T-helper 17 cell (primary cell): ENCODE results near the gene CEP170B. TPM values are rescaled to one million over a fixed set of nuclear protein-coding genes. Genes with fewer than 3 reads are reported as not detected.
A peak's percentile ranks its signal among the peaks of the same experiment; 100 is the strongest.
"Not testable (repeated sequence)": the region's sequence is repeated elsewhere in the genome, so short reads cannot be mapped to it uniquely, and the experiment has no call there.

Experiments used
- ATAC-seq: fragments of 150-1000 bp; cut with Tn5 transposase; 2 replicates; pipeline ENCODE4 v1.10.0; 2021; ENCODE audit warnings: mild to moderate bottlenecking, moderate library complexity
- DNase-seq, 3 donors: peaks; one replicate each; pipeline versions ENCODE4 v3.0.0 to v3.0.0-alpha.2; 2020 to 2021
- H3K9me3 ChIP-seq: one replicate; pipeline ENCODE4 v1.7.0; 2013; ENCODE audit warnings: low read length, mild to moderate bottlenecking; ENCODE audit not compliant: control insufficient read depth, poor library complexity, severe bottlenecking
- H3K27ac Mint-ChIP-seq: one replicate; pipeline ENCODE4 v1.8.0; 2022; ENCODE audit warnings: mild to moderate bottlenecking, moderate library complexity, mixed read lengths
- H3K27me3 Mint-ChIP-seq: one replicate; pipeline ENCODE4 v1.8.0; 2022; ENCODE audit warnings: mixed read lengths
- H3K36me3 Mint-ChIP-seq: one replicate; pipeline ENCODE4 v1.8.0; 2022; ENCODE audit warnings: low read depth, mixed read lengths
- H3K4me1 Mint-ChIP-seq: one replicate; pipeline ENCODE4 v1.8.0; 2022; ENCODE audit warnings: mild to moderate bottlenecking, mixed read lengths
- H3K4me3 Mint-ChIP-seq: one replicate; pipeline ENCODE4 v1.8.0; 2022; ENCODE audit warnings: mild to moderate bottlenecking, moderate library complexity, mixed read lengths
- total RNA-seq, 4 donors: library from RNA in 2 of 4; stranded (reverse) in 2 of 4; gene quantifications; one replicate each; pipeline ENCODE4 v1.2.3 and lab custom pipeline; 2022 to 2026

Gene CEP170B
- total RNA-seq, 2 donors from 2014 or later: 7.0 to 7.7 TPM

DNA sequence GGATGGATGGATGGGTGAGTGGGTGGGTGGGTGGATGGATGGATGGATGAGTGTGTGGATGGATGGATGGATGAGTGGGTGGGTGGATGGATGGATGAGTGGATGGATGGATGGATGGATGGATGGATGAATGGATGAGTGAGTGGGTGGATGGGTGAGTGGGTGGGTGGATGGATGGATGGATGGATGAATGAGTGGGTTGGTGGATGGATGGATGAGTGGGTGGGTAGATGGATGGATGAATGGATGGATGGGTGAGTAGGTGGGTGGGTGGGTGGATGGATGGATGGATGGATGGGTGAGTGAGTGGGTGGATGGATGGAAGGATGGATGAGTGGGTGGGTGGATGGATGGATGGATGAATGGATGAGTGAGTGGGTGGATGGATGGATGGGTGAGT, 25.2 kb downstream of the CEP170B start:
- H3K4me3 Mint-ChIP-seq, H3K36me3 Mint-ChIP-seq, ATAC-seq, H3K9me3 ChIP-seq, H3K4me1 Mint-ChIP-seq, H3K27me3 Mint-ChIP-seq, DNase-seq, H3K27ac Mint-ChIP-seq: not testable (repeated sequence)

DNA sequence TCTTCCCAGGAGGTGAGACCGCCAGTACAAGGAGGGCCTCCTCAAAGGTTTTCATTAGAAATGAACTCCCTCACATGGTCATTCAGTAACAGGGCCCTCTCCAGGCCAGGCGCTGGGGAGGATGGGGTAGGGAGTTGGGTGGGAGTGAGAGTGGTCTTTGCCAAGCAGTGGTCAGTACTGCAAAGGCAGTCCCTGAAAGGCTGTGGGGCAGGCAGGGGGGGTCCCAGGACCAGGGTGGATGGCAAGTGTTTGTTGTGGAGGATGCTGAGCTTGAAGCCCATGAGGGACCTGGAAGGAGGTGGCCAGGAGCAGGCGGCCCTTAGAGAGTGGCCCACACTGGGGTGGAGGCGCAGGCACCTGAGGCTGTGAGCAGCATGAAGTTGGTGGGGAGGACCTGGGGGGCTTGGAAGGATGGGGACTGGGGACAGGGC, 26.1 kb downstream of the CEP170B start:
- DNase-seq (peak in 1 of 3 donors; percentile 10), ATAC-seq (no peak)
- Mint-ChIP-seq H3K27me3 (no peaks in the 10 kb centered on the region), H3K4me1 (no peaks in the 10 kb centered on the region), H3K36me3 (no peaks in the 10 kb centered on the region), H3K4me3 (no peak overlapping the region), H3K27ac (no peak overlapping the region)
- no peaks in the 10 kb centered on the region for H3K9me3 ChIP-seq

DNA sequence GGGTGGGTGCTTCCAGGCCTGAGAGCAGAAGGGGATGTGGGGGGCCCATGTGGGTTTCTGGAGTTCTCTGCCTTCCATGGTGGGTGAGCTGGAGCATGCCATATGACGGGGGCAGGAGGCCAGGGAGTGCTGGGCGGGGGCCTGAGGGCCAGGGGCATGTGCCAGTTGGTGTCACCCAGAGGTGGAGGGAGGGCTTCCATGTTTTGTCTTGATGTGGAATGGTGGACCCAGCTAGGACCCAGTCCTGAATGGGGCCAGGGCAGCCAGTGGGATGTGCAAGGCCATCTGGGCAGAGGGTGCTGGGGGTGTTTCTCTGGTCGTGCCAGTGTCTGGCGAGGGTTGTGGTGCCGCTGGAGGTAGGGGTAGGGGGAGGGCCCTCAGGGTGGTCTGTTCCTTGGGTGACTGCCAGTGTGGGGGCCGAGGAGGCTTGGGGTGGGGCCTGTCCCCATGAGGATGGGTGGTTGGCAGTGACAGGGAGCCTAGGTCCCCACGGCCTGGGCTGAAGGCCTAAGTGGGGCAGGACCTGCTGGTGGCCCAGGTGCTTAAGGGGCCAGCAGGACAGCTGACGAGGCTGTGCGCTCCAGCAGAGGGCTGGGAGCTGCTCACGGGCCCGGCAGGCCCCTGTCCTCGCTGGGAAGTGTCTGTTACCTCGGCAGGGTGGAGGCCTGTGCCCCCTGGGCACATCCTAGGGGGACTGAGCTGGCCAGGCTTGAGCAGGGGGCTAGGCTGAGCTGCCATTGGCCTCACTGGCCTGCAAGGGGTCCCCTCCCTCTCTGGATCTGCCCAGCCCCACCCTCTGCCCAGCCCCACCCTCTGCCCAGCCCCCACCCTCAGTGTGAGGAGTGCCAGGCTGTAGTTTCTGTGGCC, 26.8 kb downstream of the CEP170B start:
- no peak overlapping the region for H3K27ac Mint-ChIP-seq
- H3K9me3 ChIP-seq: no peaks in the 10 kb centered on the region
- no peaks in the 10 kb centered on the region for H3K27me3 Mint-ChIP-seq
- no peak for DNase-seq
- H3K4me1 Mint-ChIP-seq: no peaks in the 10 kb centered on the region
- ATAC-seq: no peak
- no peak overlapping the region for H3K4me3 Mint-ChIP-seq
- no peaks in the 10 kb centered on the region for H3K36me3 Mint-ChIP-seq

DNA sequence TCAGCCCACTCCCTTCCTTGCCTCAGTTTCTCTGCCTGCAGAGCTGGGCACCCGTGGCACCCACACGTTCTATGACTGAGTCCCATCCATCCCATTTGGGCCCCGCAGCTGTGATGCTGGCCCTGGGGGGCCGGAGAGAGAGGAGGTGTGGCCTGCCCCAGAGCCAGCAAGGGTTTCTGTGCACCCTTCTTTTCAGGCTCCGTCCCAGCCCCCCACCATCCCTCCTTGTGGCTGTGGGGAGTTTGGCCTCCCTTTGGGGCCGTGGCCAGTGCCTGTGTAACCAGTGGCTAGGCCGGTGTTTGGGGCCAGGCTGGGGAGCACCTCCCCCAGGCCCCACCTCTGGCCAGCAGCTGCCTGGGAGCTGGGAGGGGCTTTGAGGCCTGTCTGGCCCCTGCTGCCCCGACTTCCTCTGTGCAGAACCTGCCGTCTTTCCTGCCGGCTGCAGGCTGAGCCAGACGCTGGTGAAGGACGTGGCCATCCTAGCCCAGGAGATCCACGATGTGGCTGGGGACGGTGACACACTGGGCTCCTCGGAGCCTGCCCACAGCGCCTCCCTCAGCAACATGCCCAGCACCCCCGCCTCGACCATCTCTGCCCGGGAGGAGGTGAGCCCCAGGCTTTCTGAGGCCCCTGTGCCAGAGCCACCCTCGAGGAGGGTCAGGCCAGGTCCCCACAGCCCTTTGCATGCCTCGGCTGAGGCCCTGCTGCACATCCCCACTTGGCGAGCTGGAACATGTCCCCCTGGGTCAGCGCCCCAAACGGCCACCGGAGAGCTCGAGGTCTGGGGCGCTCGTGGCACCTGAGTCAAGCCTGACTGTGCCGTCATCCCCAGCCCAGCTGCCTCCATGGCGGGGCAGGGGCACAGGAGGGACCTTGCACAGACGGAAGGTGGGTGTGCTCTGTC, 27.7 kb downstream of the CEP170B start:
- Mint-ChIP-seq H3K36me3 (no peaks in the 10 kb centered on the region), H3K4me1 (no peaks in the 10 kb centered on the region), H3K27me3 (no peaks in the 10 kb centered on the region), H3K4me3 (no peak overlapping the region), H3K27ac (no peak overlapping the region)
- no peaks in the 10 kb centered on the region for H3K9me3 ChIP-seq
- DNase-seq (peak in 1 of 3 donors; percentile 11), ATAC-seq (no peak)

DNA sequence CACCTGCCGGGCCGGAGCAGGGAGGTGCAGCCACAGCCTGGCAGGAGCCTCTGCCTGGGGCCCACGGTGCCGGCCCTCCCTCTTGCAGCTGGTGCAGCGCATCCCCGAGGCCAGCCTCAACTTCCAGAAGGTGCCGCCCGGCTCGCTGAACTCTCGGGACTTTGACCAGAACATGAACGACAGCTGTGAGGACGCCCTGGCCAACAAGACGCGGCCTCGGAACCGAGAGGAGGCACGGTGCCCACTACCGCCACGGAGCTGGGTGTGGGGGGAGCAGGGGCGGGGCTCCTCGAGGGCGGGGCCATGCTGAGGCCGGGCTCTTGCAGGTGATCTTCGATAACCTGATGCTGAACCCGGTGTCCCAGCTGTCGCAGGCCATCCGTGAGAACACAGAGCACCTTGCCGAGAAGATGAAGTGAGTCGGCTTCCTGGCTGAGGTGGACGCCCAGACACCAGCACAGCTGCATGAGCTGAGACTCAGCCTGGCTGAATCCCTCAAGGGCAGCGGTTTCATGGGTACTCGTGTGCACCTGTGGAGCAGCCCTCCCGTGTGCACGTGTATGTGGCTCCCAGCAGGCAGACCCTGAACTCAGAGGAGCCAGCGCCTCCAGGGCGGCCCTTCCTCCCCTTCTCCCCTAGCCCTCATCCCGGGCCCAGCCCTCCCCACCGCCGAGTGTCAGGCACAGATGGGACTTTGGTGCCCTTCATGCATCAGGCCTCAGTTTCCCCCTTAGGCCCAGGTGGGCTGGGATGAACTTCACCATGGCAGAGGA, 28.6 kb downstream of the CEP170B start:
- Mint-ChIP-seq H3K36me3 (no peaks in the 10 kb centered on the region), H3K27ac (no peak overlapping the region), H3K4me1 (no peaks in the 10 kb centered on the region), H3K27me3 (no peaks in the 10 kb centered on the region), H3K4me3 (no peak overlapping the region)
- no peaks in the 10 kb centered on the region for H3K9me3 ChIP-seq
- ATAC-seq: no peak
- no peak for DNase-seq

DNA sequence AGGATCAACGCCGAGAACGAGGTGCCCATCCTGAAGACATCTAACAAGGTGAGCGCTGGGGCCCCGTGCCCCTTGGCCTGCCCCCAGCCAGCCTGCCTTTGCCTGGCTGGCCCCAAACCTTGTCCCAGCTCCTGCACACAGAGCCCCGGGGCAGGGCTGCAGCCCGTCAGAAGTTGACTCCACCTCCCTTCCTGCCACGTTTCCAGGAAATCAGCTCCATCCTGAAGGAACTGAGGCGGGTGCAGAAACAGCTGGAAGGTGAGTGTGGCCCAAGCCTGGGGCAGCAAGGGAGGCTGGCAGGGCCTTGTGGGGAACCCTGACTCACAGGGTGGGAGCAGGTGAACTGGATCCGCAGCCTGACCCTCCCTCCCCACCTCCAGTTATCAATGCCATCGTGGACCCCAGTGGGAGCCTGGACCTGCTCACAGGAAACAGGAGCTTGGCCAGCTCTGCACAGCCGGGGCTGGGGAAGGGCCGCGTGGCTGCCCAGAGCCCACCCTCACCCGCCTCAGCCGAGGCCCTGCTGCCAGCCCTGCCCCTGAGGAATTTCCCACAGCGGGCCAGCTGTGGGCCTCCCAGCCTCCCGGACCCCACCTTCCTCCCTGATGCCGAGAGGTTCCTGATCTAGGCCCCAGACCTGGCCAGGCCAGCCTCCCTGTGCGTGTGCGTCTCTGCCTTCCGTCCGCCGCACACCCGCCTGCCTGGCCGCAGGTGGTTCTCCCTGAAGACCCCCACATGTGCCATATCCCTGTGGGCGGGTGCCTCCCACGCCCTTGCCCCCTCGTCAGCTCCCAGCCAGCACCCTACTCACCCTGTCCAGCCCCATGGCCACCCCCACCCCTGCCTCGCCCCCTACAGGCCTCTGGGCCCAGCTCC, 29.5 kb downstream of the CEP170B start:
- no peaks in the 10 kb centered on the region for H3K4me1 Mint-ChIP-seq
- no peak overlapping the region for H3K4me3 Mint-ChIP-seq
- DNase-seq (no peak), ATAC-seq (no peak)
- H3K36me3 Mint-ChIP-seq: no peaks in the 10 kb centered on the region
- H3K27me3 Mint-ChIP-seq: no peaks in the 10 kb centered on the region
- no peak overlapping the region for H3K27ac Mint-ChIP-seq
- H3K9me3 ChIP-seq: no peaks in the 10 kb centered on the region

DNA sequence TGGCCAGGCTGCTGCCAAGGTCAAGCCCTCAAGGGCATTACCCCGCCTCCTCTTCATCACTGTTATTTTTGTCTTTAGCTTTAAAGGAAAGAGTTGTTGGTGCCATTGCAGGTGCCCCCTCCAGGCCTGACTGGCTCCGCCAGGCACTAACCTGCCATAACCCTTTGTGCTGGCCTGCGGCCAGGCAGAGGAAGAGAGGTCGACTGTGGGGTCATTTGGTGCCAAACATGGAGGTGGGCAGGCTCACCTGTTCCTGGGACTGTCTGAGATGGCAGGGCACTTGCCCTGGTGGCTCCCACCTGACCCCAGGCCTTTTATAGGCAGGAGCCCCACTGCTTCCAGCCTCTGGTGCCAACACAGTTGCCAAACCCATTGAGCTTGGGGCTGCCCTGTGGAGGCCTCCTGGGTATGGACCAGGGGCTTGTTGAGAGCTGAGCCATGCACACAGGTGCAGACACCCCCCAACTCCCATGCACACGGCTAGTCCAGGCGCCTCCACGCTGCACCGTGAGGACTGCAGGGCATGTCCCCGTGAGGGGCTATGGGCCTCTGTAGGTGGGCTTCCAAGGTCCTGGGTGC, 30.2 kb downstream of the CEP170B start:
- Mint-ChIP-seq H3K4me1 (peaks cover 3% of the 10 kb centered on the region), H3K27ac (no peak overlapping the region), H3K4me3 (no peak overlapping the region), H3K36me3 (no peaks in the 10 kb centered on the region), H3K27me3 (no peaks in the 10 kb centered on the region)
- ATAC-seq (no peak), DNase-seq (no peak)
- H3K9me3 ChIP-seq: no peaks in the 10 kb centered on the region

DNA sequence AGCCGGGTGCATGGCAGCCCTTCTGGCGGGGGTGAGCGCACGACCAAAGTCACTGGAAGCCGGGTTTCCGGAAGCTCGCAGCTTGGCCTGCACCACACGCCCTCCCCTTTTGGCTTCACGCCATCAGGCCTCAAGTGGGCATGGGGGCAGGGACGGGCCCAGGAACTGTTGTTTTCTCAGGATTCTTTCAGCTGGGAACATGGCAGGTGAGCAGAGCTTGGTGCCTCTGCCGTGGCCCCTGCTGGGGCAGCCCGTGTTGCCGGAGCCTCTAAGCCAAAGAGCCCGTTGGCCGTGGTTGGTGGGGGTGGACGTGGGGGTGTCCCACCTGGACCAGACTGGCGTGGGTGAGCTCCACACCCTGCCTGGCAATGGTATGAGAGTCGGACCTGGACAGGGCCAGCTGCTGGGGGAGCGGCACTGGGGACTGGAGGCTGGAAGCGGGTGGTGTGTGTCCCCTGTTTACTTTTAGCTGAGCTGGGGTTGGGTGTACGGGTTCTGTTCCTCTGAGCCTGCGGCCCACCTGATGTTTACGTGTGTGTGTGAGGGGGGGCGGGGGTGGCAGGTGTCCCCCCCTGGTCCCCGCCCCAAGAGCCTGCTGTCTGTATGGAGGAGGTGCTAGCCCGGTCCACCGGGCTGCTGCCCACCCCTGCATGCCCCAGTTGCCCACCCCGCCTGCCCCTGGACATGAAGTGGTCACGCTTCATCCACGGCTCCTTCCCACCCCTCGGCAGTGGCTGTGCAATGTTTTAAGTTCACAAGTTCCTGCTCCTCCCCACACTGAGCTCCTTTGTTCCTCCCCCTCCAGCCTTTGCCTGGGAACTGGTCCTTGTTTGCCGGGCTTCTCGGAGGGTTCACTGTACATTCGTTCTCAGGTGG, 31.0 kb downstream of the CEP170B start:
- H3K36me3 Mint-ChIP-seq: no peaks in the 10 kb centered on the region
- DNase-seq: peak in 1 of 3 donors; percentile 9
- H3K27me3 Mint-ChIP-seq: peaks cover under 1% of the 10 kb centered on the region
- ATAC-seq: no peak
- H3K9me3 ChIP-seq: no peaks in the 10 kb centered on the region
- peaks cover 5% of the 10 kb centered on the region for H3K4me1 Mint-ChIP-seq
- no peak overlapping the region for H3K4me3 Mint-ChIP-seq
- H3K27ac Mint-ChIP-seq: no peak overlapping the region

DNA sequence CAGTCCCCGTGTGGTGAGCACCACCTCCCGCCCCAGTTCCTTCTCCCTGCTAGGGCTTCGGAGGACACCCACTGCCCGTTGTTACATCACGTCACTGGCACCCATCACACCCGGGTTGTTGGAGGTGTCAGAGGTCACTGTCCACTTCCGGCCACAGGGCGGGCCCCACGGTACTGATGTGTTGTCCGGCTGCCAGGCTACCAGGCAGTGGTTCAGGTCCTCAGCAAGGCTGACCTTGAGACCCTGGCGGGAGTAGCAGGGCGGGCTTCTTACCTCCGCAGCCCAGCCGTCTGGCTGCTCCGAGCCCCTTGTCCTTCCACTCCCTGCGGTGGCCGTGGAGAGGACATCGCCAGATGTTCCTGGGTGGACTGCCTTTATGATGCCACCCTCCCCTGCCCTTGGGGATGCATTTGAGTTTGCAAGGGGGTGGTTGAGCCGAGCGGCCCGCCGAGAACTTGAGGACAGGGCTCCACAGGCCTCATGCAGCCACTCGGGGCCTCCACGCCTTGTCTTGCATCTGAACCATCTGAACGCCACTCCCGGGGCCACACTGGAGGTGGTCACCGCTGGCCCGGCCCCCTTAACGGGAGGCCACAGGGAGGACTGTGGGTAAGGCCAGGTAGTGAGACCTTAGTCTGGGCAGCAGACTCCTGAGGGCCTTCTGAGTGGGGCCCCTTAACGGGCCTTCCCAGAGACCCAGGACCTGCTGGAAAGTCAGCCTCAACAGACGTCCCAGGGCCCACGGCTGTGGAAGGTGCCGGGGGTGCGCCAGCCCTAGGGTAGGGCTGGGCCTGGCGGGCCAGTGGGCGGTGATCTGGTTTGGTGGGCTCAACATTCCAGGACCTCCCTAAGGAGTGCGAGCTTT, 32.5 kb downstream of the CEP170B start:
- peaks cover 7% of the 10 kb centered on the region for H3K4me1 Mint-ChIP-seq

DNA sequence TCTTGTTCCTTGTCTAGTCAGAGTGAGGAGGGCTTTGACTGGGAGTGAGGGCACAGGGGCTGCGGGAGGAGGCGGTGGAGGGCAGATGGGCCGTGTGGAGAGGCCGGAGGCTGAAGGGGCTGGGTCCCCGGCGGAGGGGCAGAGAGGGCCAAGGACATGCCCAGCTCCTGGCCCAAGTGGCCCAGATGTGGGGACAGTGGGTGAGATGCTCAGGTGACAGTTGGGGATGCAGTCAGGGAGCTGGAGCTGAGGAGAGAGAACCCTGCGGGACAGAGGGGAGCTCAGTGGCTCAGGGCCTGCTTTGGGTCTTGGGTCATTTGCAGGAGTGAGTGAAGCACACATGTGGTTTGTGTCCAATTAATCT, 33.1 kb downstream of the CEP170B start:
- Mint-ChIP-seq H3K4me3 (no peak overlapping the region), H3K36me3 (no peaks in the 10 kb centered on the region), H3K27ac (no peak overlapping the region), H3K27me3 (peaks cover 6% of the 10 kb centered on the region), H3K4me1 (peaks cover 8% of the 10 kb centered on the region)
- DNase-seq (no peak), ATAC-seq (no peak)
- no peaks in the 10 kb centered on the region for H3K9me3 ChIP-seq

More for the DNA sequence above, 32.5 kb downstream of the CEP170B start:
- Mint-ChIP-seq H3K4me3 (no peak overlapping the region), H3K27me3 (peaks cover 6% of the 10 kb centered on the region), H3K27ac (no peak overlapping the region), H3K36me3 (no peaks in the 10 kb centered on the region)
- no peak for ATAC-seq
- H3K9me3 ChIP-seq: no peaks in the 10 kb centered on the region
- DNase-seq: no peak
